Uterus (tissue), 4 donors: Measurements from ENCODE around the gene ATF2. TPM values are rescaled to one million over a fixed set of nuclear protein-coding genes. Genes with fewer than 3 reads are reported as not detected.

ENCODE experiments used
- DNase-seq, 2 donors: peaks; one replicate each; pipeline ENCODE4 v3.0.0-alpha.2; 2019 to 2020
- H3K27ac ChIP-seq, 2 donors: fragments of 200-600 bp; sonication (generic); 1 replicate in 1 of 2; 2 replicates in 1 of 2; pipeline ENCODE4 v1.5.1; 2016 to 2018
- H3K27me3 ChIP-seq, 2 donors: fragments of 200-600 bp; sonication (generic); one replicate each; pipeline ENCODE4 v1.5.1; 2018 to 2019; ENCODE audit warnings: control low read depth in 1 of 2
- H3K36me3 ChIP-seq, 2 donors: fragments of 200-600 bp; sonication (generic); one replicate each; pipeline ENCODE4 v1.5.1; 2019; ENCODE audit warnings: control low read depth in 1 of 2
- H3K4me1 ChIP-seq, 2 donors: fragments of 200-600 bp; sonication (generic); one replicate each; pipeline ENCODE4 v1.5.1; 2018 to 2019; ENCODE audit warnings: control low read depth in 1 of 2
- H3K4me3 ChIP-seq, 2 donors: fragments of 200-600 bp; sonication (generic); 1 replicate in 1 of 2; 2 replicates in 1 of 2; pipeline ENCODE4 v1.5.1; 2018 to 2019; ENCODE audit warnings: mild to moderate bottlenecking in 1 of 2
- H3K9me3 ChIP-seq, 2 donors: fragments of 200-600 bp; sonication (generic); one replicate each; pipeline ENCODE4 v1.5.1; 2019; ENCODE audit warnings: control low read depth in 1 of 2
- POLR2A ChIP-seq, 2 donors: fragments of 450-650 bp; IDR thresholded peaks; one replicate each; pipeline ENCODE4 v1.6.1; 2016; ENCODE audit warnings: antibody characterized with exemption in 2 of 2, mild to moderate bottlenecking in 1 of 2, moderate library complexity in 1 of 2
- intact Hi-C: fragments of 100-400 bp; cut with DNase I; formaldehyde crosslinking; loops from one replicate; pipeline ENCODE4 v1.15.1; 2023; ENCODE audit warnings: low total_unique reads
- total RNA-seq, 4 donors: library from RNA; depleted of rRNA in 3 of 4; stranded (reverse); fragments of >200 nt in 3 of 4; gene quantifications; one replicate each; pipeline versions ENCODE4 v1.1.0 to v1.2.4, GENCODE V29; 2014 to 2023
- TF ChIP-seq, protein P1 (sequence below), 4 experiments: fragments of 200-600 bp in 2 of 4; fragments of 450-650 bp in 2 of 4; sonication (generic) in 2 of 4; IDR thresholded peaks; one replicate each; pipeline ENCODE4 v1.5.1; 2016 to 2019; ENCODE audit warnings: antibody characterized with exemption in 4 of 4, mild to moderate bottlenecking in 2 of 4, moderate library complexity in 1 of 4
- donor health status: DM: yes; HTN: yes; CAD: no.

Gene ATF2
- 100 to 1,000 TPM in 1 of 4 donors, 10 to 100 TPM in 3; 52.3 to 102 (median 79.2) TPM for total RNA-seq

- intact Hi-C loops: no loop called here
- Histone ChIP-seq H3K9me3 (no peaks in the 10 kb centered on the region), H3K4me1 (no peaks in the 10 kb centered on the region), H3K36me3 (no peaks in the 10 kb centered on the region), H3K27ac (peak within 1 kb of the TSS; percentile 95 to 96), H3K27me3 (no peaks in the 10 kb centered on the region), H3K4me3 (peak within 1 kb of the TSS; percentile 73 to 91)
- TF ChIP-seq, protein P1, sequence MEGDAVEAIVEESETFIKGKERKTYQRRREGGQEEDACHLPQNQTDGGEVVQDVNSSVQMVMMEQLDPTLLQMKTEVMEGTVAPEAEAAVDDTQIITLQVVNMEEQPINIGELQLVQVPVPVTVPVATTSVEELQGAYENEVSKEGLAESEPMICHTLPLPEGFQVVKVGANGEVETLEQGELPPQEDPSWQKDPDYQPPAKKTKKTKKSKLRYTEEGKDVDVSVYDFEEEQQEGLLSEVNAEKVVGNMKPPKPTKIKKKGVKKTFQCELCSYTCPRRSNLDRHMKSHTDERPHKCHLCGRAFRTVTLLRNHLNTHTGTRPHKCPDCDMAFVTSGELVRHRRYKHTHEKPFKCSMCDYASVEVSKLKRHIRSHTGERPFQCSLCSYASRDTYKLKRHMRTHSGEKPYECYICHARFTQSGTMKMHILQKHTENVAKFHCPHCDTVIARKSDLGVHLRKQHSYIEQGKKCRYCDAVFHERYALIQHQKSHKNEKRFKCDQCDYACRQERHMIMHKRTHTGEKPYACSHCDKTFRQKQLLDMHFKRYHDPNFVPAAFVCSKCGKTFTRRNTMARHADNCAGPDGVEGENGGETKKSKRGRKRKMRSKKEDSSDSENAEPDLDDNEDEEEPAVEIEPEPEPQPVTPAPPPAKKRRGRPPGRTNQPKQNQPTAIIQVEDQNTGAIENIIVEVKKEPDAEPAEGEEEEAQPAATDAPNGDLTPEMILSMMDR (IDR thresholded peaks at IDR 0.05): peak in 1 of 4 experiments; percentile 8
- TF ChIP-seq POLR2A (IDR thresholded peaks at IDR 0.05): peak; percentile 64 to 94
- peak; percentile 98 to 99 for DNase-seq
Measured at GRCh38 chr2:175167792-175168563, at the start of gene ATF2. TSS of gene ATF2 (minus strand) at chr2:175168203. CDS start at chr2:175136443, 31,760 bp downstream.

- no peaks in the 10 kb centered on the region for H3K9me3 ChIP-seq
- DNase-seq: no peak
- H3K4me3 ChIP-seq: no peak overlapping the region
- TF ChIP-seq POLR2A (IDR thresholded peaks at IDR 0.05): no peak
- TF ChIP-seq, protein P1 (IDR thresholded peaks at IDR 0.05): no peak
- no peak overlapping the region for H3K27ac ChIP-seq
- peaks cover 0 to 5% of the 10 kb centered on the region in 2 donors for H3K27me3 ChIP-seq
- intact Hi-C loops: no loop called here
- no peaks in the 10 kb centered on the region for H3K36me3 ChIP-seq
- no peaks in the 10 kb centered on the region for H3K4me1 ChIP-seq
Measured at GRCh38 chr2:175207741-175208438, 39.9 kb upstream of the ATF2 start.

- Histone ChIP-seq H3K27ac (no peak overlapping the region), H3K36me3 (no peaks in the 10 kb centered on the region), H3K27me3 (peaks cover 0 to 9% of the 10 kb centered on the region in 2 donors), H3K4me3 (no peak overlapping the region), H3K4me1 (no peaks in the 10 kb centered on the region), H3K9me3 (no peaks in the 10 kb centered on the region)
- TF ChIP-seq POLR2A (IDR thresholded peaks at IDR 0.05): no peak
- TF ChIP-seq, protein P1 (IDR thresholded peaks at IDR 0.05): no peak
- no peak for DNase-seq
- intact Hi-C loops: no loop called here
Measured at GRCh38 chr2:175206866-175207265, 38.9 kb upstream of the ATF2 start.

GRCh38 chr2:175205523-175205922 lies 37.5 kb upstream of the ATF2 start:
- Histone ChIP-seq H3K9me3 (no peaks in the 10 kb centered on the region), H3K4me1 (no peaks in the 10 kb centered on the region), H3K4me3 (no peak overlapping the region), H3K36me3 (no peaks in the 10 kb centered on the region), H3K27ac (no peak overlapping the region), H3K27me3 (peaks cover 0 to 9% of the 10 kb centered on the region in 2 donors)
- DNase-seq: no peak
- intact Hi-C loops: no loop called here
- TF ChIP-seq, protein P1 (IDR thresholded peaks at IDR 0.05): no peak
- TF ChIP-seq POLR2A (IDR thresholded peaks at IDR 0.05): no peak
